ENCODE data around the gene NOTCH4. TPM values are rescaled to one million over a fixed set of nuclear protein-coding genes. Genes with fewer than 3 reads are reported as not detected.

The NOTCH4 gene
- total and polyA plus RNA-seq, 2 donors (not counting 1 experiment from before 2014, with no cell fraction given), result 0.42 to 0.99 TPM

DNA sequence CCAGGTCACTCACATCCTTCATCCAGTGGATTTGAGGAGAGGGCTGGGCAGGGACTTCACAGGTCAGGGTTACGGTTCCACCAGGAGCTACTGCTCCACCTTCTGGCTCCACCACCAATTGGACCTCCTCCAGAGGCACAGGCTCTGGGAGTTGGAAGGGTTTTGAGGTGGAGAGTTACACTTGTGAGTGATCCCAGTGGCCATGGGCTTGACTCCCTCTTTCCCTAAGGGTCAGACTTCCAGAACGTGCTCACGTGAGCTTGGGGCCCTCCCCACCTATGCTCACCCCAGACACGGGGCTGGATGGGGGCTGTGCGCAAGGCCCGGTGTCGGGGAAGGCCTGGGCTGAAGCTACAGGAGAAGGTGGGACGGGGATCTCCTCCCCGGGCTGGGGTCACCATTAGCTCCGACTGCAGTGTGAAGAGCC lies 41.3 kb downstream of the NOTCH4 start:
- Histone ChIP-seq H3K4me1 (ENCODE audit: control insufficient read depth, extremely low read depth, insufficient read depth, low read length) (peaks cover 2% of the 10 kb centered on the region), H2AFZ (ENCODE audit: low read length) (no peak overlapping the region), H3K9ac (ENCODE audit: insufficient read depth, low read length) (no peak overlapping the region), H3K4me3 (replicated peaks in 1 of 4; ENCODE audit: control extremely low read depth in 1 of 4, insufficient read depth in 1 of 4, low read depth in 3 of 4, low read length in 4 of 4) (no peak overlapping the region), H3K9me3 (ENCODE audit: control insufficient read depth, insufficient read depth, low read depth, low read length) (no peaks in the 10 kb centered on the region), H3K27ac (ENCODE audit: insufficient read depth, low read length) (no peak overlapping the region), H3K27me3 (ENCODE audit: control insufficient read depth, insufficient read depth, low read length) (no peaks in the 10 kb centered on the region), H3K79me2 (ENCODE audit: control insufficient read depth, insufficient read depth, low read length) (peaks cover 11% of the 10 kb centered on the region), H3K36me3 (ENCODE audit: control insufficient read depth, insufficient read depth, low read length) (peaks cover 12% of the 10 kb centered on the region), H3K4me2 (ENCODE audit: extremely low read depth, insufficient read depth, low read length) (no peak overlapping the region), H4K20me1 (ENCODE audit: control insufficient read depth, extremely low read depth, insufficient read depth, low read length) (no peaks in the 10 kb centered on the region)
- TF ChIP-seq, protein P1, sequence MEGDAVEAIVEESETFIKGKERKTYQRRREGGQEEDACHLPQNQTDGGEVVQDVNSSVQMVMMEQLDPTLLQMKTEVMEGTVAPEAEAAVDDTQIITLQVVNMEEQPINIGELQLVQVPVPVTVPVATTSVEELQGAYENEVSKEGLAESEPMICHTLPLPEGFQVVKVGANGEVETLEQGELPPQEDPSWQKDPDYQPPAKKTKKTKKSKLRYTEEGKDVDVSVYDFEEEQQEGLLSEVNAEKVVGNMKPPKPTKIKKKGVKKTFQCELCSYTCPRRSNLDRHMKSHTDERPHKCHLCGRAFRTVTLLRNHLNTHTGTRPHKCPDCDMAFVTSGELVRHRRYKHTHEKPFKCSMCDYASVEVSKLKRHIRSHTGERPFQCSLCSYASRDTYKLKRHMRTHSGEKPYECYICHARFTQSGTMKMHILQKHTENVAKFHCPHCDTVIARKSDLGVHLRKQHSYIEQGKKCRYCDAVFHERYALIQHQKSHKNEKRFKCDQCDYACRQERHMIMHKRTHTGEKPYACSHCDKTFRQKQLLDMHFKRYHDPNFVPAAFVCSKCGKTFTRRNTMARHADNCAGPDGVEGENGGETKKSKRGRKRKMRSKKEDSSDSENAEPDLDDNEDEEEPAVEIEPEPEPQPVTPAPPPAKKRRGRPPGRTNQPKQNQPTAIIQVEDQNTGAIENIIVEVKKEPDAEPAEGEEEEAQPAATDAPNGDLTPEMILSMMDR (conservative IDR thresholded peaks at IDR 0.05 in 1 of 2, IDR thresholded peaks at IDR 0.05 in 1 of 2; ENCODE audit: low read depth in 1 of 2, low read length in 2 of 2), result no peak
- TF ChIP-seq EZH2 (IDR thresholded peaks at IDR 0.05; ENCODE audit: low read length, missing control alignments), result no peak
- DNase-seq (ENCODE audit: low read depth in 2 of 2), result no peak

DNA sequence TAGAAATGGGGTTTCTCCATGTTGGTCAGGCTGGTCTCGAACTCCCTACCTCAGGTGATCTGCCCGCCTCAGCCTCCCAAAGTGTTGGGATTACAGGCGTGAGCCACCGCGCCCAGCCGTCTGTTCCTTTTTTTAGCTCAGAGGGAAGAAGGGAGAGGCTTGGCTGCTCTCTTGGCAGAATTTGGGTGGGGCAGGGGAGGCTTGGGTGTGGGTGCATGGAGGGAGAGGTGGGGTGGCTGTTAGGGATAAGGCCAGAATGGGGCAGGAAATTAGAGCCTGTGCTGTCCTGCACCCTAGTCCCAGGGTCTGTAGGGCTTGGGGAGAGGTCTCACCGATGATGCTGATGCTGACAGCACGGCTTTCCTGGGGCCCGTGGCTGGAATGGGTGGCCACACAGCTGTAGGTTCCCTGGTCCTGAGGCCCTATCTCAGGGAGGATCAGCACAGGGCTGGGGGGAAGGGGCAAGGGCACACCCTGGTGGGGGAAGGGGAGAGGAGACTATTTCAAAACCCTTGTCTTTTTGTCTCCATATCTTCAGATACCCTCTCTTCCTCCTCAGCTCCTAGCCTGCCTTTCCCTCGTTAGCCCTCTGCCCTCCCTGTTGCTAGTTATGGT lies 41.8 kb downstream of the NOTCH4 start:
- Histone ChIP-seq H3K4me3 (replicated peaks in 1 of 4; ENCODE audit: control extremely low read depth in 1 of 4, insufficient read depth in 1 of 4, low read depth in 3 of 4, low read length in 4 of 4) (no peak overlapping the region), H2AFZ (ENCODE audit: low read length) (no peak overlapping the region), H3K79me2 (ENCODE audit: control insufficient read depth, insufficient read depth, low read length) (peaks cover 9% of the 10 kb centered on the region), H4K20me1 (ENCODE audit: control insufficient read depth, extremely low read depth, insufficient read depth, low read length) (no peaks in the 10 kb centered on the region), H3K9me3 (ENCODE audit: control insufficient read depth, insufficient read depth, low read depth, low read length) (no peaks in the 10 kb centered on the region), H3K9ac (ENCODE audit: insufficient read depth, low read length) (no peak overlapping the region), H3K4me2 (ENCODE audit: extremely low read depth, insufficient read depth, low read length) (no peak overlapping the region), H3K27ac (ENCODE audit: insufficient read depth, low read length) (no peak overlapping the region), H3K4me1 (ENCODE audit: control insufficient read depth, extremely low read depth, insufficient read depth, low read length) (peaks cover 3% of the 10 kb centered on the region), H3K36me3 (ENCODE audit: control insufficient read depth, insufficient read depth, low read length) (peaks cover 10% of the 10 kb centered on the region), H3K27me3 (ENCODE audit: control insufficient read depth, insufficient read depth, low read length) (no peaks in the 10 kb centered on the region)
- TF ChIP-seq EZH2 (IDR thresholded peaks at IDR 0.05; ENCODE audit: low read length, missing control alignments), result no peak
- TF ChIP-seq, protein P1 (conservative IDR thresholded peaks at IDR 0.05 in 1 of 2, IDR thresholded peaks at IDR 0.05 in 1 of 2; ENCODE audit: low read depth in 1 of 2, low read length in 2 of 2), result no peak
- no peak for DNase-seq (ENCODE audit: low read depth in 2 of 2)

DNA sequence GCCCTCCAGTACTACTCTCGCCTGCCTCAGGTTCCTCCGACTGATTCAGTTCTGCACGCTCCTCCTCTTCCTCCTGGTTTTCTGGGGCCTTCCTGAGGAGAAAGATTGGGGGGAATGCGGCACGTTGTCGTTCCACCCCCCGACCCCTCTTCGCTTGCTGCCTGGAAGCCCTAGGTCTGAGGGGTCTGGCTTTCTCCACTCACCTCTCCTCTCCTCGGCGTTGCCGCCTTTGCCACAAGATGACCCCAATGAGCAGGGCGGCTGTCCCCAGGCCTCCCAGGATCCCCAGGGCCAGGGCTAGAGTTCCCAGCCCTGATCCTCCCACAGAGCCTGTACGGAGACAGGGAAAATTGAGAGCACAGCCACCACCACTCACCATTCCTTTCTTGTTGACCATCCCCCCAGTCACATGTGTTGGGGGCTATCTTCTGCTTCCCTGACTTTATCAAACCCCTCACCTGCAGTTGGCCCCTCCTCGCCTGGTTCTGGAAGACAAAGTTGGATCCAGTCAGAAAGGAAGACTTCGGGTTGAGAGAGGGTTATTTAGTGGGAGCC lies 42.6 kb downstream of the NOTCH4 start:
- no peak overlapping the region for H3K4me2 ChIP-seq (ENCODE audit: extremely low read depth, insufficient read depth, low read length)
- TF ChIP-seq, protein P1 (conservative IDR thresholded peaks at IDR 0.05 in 1 of 2, IDR thresholded peaks at IDR 0.05 in 1 of 2; ENCODE audit: low read depth in 1 of 2, low read length in 2 of 2), result no peak
- no peak for TF ChIP-seq EZH2 (IDR thresholded peaks at IDR 0.05; ENCODE audit: low read length, missing control alignments)
- no peak overlapping the region for H3K27ac ChIP-seq (ENCODE audit: insufficient read depth, low read length)
- H3K27me3 ChIP-seq (ENCODE audit: control insufficient read depth, insufficient read depth, low read length), result no peaks in the 10 kb centered on the region
- H3K9me3 ChIP-seq (ENCODE audit: control insufficient read depth, insufficient read depth, low read depth, low read length), result no peaks in the 10 kb centered on the region
- DNase-seq (ENCODE audit: low read depth in 2 of 2), result no peak
- H2AFZ ChIP-seq (ENCODE audit: low read length), result no peak overlapping the region
- peaks cover 9% of the 10 kb centered on the region for H3K79me2 ChIP-seq (ENCODE audit: control insufficient read depth, insufficient read depth, low read length)
- H3K4me1 ChIP-seq (ENCODE audit: control insufficient read depth, extremely low read depth, insufficient read depth, low read length), result peaks cover 10% of the 10 kb centered on the region
- no peaks in the 10 kb centered on the region for H4K20me1 ChIP-seq (ENCODE audit: control insufficient read depth, extremely low read depth, insufficient read depth, low read length)
- H3K36me3 ChIP-seq (ENCODE audit: control insufficient read depth, insufficient read depth, low read length), result peaks cover 10% of the 10 kb centered on the region
- no peak overlapping the region for H3K4me3 ChIP-seq (replicated peaks in 1 of 4; ENCODE audit: control extremely low read depth in 1 of 4, insufficient read depth in 1 of 4, low read depth in 3 of 4, low read length in 4 of 4)
- no peak overlapping the region for H3K9ac ChIP-seq (ENCODE audit: insufficient read depth, low read length)
